Dedifferentiated amniotic fluid mesenchymal stem cell (primary cell): ENCODE results near the gene DPYSL3.
"Not testable (repeated sequence)": the region's sequence is repeated elsewhere in the genome, so short reads cannot be mapped to it uniquely, and the experiment has no call there.

ENCODE experiments used
- DNase-seq: peaks from one replicate; pipeline ENCODE4 v3.0.0-alpha.2; 2016; ENCODE audit errors: extremely low spot score

Gene DPYSL3

GRCh38 chr5:147509710-147510651 lies at the start of gene DPYSL3:
DPYSL3 (minus strand) TSS chr5:147510068; CDS start chr5:147509858, 210 bp downstream.
- peak; percentile 76 for DNase-seq

GRCh38 chr5:147558826-147559225 lies 49.0 kb upstream of the DPYSL3 start:
- DNase-seq: peak; percentile 85

GRCh38 chr5:147557876-147558745 lies 48.2 kb upstream of the DPYSL3 start:
- DNase-seq: no peak

- no peak for DNase-seq
These were observed 45.3 kb upstream of the DPYSL3 start for GRCh38 chr5:147555176-147555575.

- DNase-seq: peak; percentile 96
These were observed 44.5 kb upstream of the DPYSL3 start for GRCh38 chr5:147554261-147554817.

GRCh38 chr5:147553817-147554216 lies 43.9 kb upstream of the DPYSL3 start:
- DNase-seq: not testable (repeated sequence)

- no peak for DNase-seq
These were observed 43.0 kb upstream of the DPYSL3 start for GRCh38 chr5:147552897-147553296.

- no peak for DNase-seq
These were observed 41.8 kb upstream of the DPYSL3 start for GRCh38 chr5:147551677-147552076.

- no peak for DNase-seq
These were observed 37.9 kb upstream of the DPYSL3 start for GRCh38 chr5:147547730-147548129.

- no peak for DNase-seq
These were observed 34.7 kb upstream of the DPYSL3 start for GRCh38 chr5:147544556-147544955.

- DNase-seq: peak; percentile 61
These were observed 29.2 kb upstream of the DPYSL3 start for GRCh38 chr5:147539053-147539452.

- DNase-seq: no peak
These were observed 28.4 kb upstream of the DPYSL3 start for GRCh38 chr5:147538236-147538635.

GRCh38 chr5:147534172-147534951 lies 24.5 kb upstream of the DPYSL3 start:
- peak; percentile 50 for DNase-seq

- no peak for DNase-seq
These were observed 22.3 kb upstream of the DPYSL3 start for GRCh38 chr5:147532156-147532555.

- DNase-seq: peak; percentile 86
These were observed 20.9 kb upstream of the DPYSL3 start for GRCh38 chr5:147530530-147531389.

- no peak for DNase-seq
These were observed 13.2 kb upstream of the DPYSL3 start for GRCh38 chr5:147523069-147523468.

GRCh38 chr5:147522435-147522834 lies 12.6 kb upstream of the DPYSL3 start:
- no peak for DNase-seq

GRCh38 chr5:147520450-147520849 lies 10.6 kb upstream of the DPYSL3 start:
- no peak for DNase-seq

GRCh38 chr5:147519380-147519779 lies 9.5 kb upstream of the DPYSL3 start:
- no peak for DNase-seq

- DNase-seq: no peak
These were observed 7.5 kb upstream of the DPYSL3 start for GRCh38 chr5:147517383-147517782.
